Effector memory CD8-positive, alpha-beta T cell (primary cell): ENCODE measurements around the gene IFFO2.
A peak's percentile ranks its signal among the peaks of the same experiment; 100 is the strongest.

Experiments
- ATAC-seq: fragments of 150-1000 bp; cut with Tn5 transposase; replicated peaks from 2 replicates; pipeline ENCODE4 v1.10.0; 2021; ENCODE audit warnings: mild to moderate bottlenecking, moderate library complexity
- DNase-seq, 3 experiments: peaks; one replicate each; pipeline ENCODE4 v3.0.0; 2021
- H3K27ac Mint-ChIP-seq, 2 donors: one replicate each; pipeline ENCODE4 v1.8.0; 2022; ENCODE audit warnings: mild to moderate bottlenecking in 2 of 2, mixed read lengths in 2 of 2, moderate library complexity in 2 of 2
- H3K27me3 Mint-ChIP-seq, 2 donors: one replicate each; pipeline ENCODE4 v1.8.0; 2022; ENCODE audit warnings: mixed read lengths in 2 of 2
- H3K36me3 Mint-ChIP-seq: one replicate; pipeline ENCODE4 v1.8.0; 2022; ENCODE audit warnings: mild to moderate bottlenecking, moderate library complexity, mixed read lengths; ENCODE audit not compliant: insufficient read depth
- H3K4me1 Mint-ChIP-seq, 2 donors: one replicate each; pipeline ENCODE4 v1.8.0; 2022; ENCODE audit warnings: low read depth in 2 of 2, mixed read lengths in 2 of 2
- H3K4me3 Mint-ChIP-seq, 2 donors: one replicate each; pipeline ENCODE4 v1.8.0; 2022; ENCODE audit warnings: mild to moderate bottlenecking in 2 of 2, mixed read lengths in 2 of 2, moderate library complexity in 2 of 2
- H3K9me3 Mint-ChIP-seq, 2 donors: one replicate each; pipeline ENCODE4 v1.8.0; 2022; ENCODE audit warnings: mixed read lengths in 2 of 2

Gene IFFO2

DNA sequence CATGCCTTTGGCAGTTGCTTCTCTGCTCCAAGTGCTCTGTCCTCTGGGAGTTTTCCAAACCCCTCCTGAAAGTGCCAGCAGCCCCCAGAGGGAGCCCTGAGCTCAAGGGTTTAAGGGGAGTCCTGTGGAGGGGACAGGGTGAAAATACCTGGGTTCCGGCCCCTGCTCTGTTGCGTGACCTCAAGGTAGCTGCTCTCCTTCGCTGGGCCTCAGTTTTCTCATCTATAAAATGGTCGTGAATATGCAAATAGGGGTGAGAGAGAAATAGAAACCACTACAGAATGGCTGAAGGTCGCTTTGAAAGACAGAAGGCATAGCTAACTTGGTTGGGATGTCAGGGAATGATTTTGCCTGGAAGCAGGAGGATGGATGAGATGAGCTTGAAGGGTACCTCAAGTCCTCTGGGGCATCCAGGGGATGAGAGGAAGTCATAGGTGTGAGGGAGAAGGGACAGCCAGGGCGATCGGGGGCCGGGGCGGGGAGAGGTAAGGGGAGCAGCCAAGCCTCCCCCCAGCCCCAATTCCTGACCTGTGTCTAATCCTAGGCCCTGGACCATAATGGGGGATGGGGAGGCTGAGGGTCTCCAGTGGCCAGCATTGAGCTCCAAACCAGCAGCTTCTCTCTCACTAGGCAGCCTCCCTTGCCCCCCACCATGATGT lies 12.4 kb downstream of the IFFO2 start:
- Mint-ChIP-seq H3K36me3 (peaks cover 81% of the 10 kb centered on the region), H3K27me3 (no peaks in the 10 kb centered on the region), H3K4me3 (peak overlapping the region; percentile 34 to 63), H3K4me1 (peaks cover 68 to 79% of the 10 kb centered on the region in 2 donors), H3K9me3 (no peaks in the 10 kb centered on the region), H3K27ac (peak overlapping the region; percentile 83 to 87)
- DNase-seq (no peak), ATAC-seq (no peak)

GRCh38 chr1:18943162-18943561 lies 13.3 kb downstream of the IFFO2 start:
- H3K4me1 Mint-ChIP-seq, result peaks cover 63 to 74% of the 10 kb centered on the region in 2 donors
- DNase-seq, result no peak

GRCh38 chr1:18942340-18942739 lies 14.1 kb downstream of the IFFO2 start:
- Mint-ChIP-seq H3K4me3 (no peak overlapping the region), H3K27me3 (no peaks in the 10 kb centered on the region), H3K36me3 (peaks cover 79% of the 10 kb centered on the region), H3K4me1 (peaks cover 58 to 71% of the 10 kb centered on the region in 2 donors), H3K27ac (peak overlapping the region; percentile 71 to 82), H3K9me3 (no peaks in the 10 kb centered on the region)
- no peak for ATAC-seq
- DNase-seq, result no peak

More at GRCh38 chr1:18943162-18943561, 13.3 kb downstream of the IFFO2 start:
- Mint-ChIP-seq H3K4me3 (peak overlapping the region in 1 of 2 donors; percentile 63), H3K27ac (peak overlapping the region in 1 of 2 donors; percentile 83), H3K36me3 (peaks cover 79% of the 10 kb centered on the region), H3K27me3 (no peaks in the 10 kb centered on the region), H3K9me3 (no peaks in the 10 kb centered on the region)
- no peak for ATAC-seq

GRCh38 chr1:18941221-18942141 lies 15.0 kb downstream of the IFFO2 start:
- Mint-ChIP-seq H3K27me3 (no peaks in the 10 kb centered on the region), H3K36me3 (peaks cover 80% of the 10 kb centered on the region), H3K27ac (peak overlapping the region; percentile 38 to 82), H3K4me3 (peak overlapping the region in 1 of 2 donors; percentile 36), H3K9me3 (no peaks in the 10 kb centered on the region), H3K4me1 (peaks cover 58 to 72% of the 10 kb centered on the region in 2 donors)
- no peak for ATAC-seq
- DNase-seq, result no peak

DNA sequence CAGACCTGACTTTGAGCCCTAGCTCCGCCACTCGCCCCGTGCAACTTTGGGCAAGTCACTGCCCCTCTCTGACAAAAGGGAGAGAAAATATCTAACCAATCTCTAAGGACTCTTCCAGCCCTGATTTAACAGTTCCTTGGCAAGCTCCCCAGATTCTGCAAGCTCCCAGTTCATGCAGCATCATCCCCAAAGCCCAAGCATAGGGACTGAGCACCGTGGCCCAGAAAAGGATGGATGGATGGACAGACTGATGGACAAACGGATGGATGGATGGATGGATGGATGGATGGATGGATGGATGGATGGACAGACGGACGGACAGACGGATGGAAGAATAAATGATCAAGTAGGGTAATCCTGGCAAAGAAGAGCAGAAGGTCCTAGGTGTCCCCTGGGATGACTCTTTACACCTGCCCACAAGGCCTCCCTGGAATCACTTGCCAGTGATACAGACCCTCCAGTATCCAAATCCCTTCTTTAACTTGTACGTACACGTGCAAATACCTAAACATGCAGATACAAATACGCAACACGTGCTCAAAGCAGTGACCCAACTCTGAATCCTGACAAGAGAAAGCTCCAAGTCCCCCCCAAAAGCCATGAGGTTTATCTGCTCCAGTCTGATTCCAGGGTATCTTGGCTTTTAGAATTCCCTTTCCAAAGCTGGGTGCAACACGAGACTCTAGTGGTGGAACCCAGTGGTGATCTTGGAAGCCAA lies 16.0 kb downstream of the IFFO2 start:
- Mint-ChIP-seq H3K27ac (peak overlapping the region; percentile 38 to 82), H3K36me3 (peaks cover 78% of the 10 kb centered on the region)

GRCh38 chr1:18939398-18940302 lies 16.8 kb downstream of the IFFO2 start:
- Mint-ChIP-seq H3K27ac (peak overlapping the region; percentile 38 to 82), H3K36me3 (peaks cover 78% of the 10 kb centered on the region), H3K4me3 (peak overlapping the region in 1 of 2 donors; percentile 36), H3K9me3 (no peaks in the 10 kb centered on the region), H3K4me1 (peaks cover 60 to 71% of the 10 kb centered on the region in 2 donors), H3K27me3 (no peaks in the 10 kb centered on the region)
- no peak for ATAC-seq
- no peak for DNase-seq

More for the DNA sequence above, 16.0 kb downstream of the IFFO2 start:
- Mint-ChIP-seq H3K27me3 (no peaks in the 10 kb centered on the region), H3K4me3 (peak overlapping the region; percentile 31 to 36), H3K4me1 (peaks cover 60 to 71% of the 10 kb centered on the region in 2 donors), H3K9me3 (no peaks in the 10 kb centered on the region)
- DNase-seq, result no peak
- no peak for ATAC-seq

DNA sequence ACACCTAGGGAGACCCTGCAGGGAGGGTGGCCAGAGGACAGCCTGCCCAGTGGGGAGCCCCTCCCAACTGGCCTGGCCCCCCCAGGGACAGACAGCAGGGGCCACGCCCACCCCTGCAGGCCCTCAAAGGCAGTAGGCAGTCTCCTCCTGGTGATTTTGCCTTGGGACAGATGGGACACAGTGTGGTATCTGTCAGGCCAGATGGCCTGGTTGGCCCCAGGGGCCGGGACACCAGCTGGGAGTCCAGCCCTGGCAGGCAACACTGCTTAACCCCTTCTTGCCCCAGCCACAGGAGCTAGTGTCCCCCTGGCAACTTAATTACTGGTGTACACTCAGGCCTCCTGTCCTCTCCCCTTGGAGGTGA lies 17.8 kb downstream of the IFFO2 start:
- no peaks in the 10 kb centered on the region for H3K27me3 Mint-ChIP-seq
- ATAC-seq (no peak), DNase-seq (no peak)
- H3K9me3 Mint-ChIP-seq, result no peaks in the 10 kb centered on the region
- peaks cover 78% of the 10 kb centered on the region for H3K36me3 Mint-ChIP-seq
- peaks cover 59 to 68% of the 10 kb centered on the region in 2 donors for H3K4me1 Mint-ChIP-seq
- no peak overlapping the region for H3K4me3 Mint-ChIP-seq
- peak overlapping the region; percentile 46 to 82 for H3K27ac Mint-ChIP-seq

DNA sequence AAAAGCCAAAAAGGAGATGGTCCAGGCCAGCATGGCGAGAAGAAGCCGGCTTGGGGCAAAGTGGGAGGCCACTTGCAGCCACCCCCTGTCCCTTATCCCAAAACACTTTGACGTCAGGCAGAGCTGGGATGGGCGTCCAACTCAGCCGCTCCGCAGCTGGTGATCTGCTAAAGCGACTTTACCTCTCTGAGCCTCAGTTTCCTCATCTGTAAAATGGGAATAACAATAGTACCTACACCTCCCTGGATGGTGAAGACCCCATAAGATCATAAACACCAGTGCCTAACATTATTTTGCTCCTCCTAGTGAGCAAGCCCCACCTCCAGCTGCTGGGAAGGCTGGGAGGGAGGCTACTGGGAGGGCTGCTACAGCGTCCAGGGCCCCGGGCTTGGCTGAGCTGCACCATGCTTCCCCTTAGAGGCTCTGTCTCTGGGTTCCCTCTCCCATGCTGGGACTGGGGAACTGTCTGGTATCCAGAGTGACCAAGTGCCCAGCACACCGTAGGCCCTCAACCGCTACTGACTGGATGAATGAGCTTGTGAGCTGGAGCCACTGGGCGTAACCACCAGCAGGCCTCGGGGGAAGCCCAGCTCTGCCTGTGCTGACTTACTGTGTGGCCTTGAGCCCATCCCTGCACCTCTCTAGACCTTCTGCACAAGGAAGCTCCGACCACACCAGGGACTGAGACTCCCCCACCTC lies 18.3 kb downstream of the IFFO2 start:
- Mint-ChIP-seq H3K27ac (peak overlapping the region; percentile 46 to 82), H3K4me1 (peaks cover 55 to 65% of the 10 kb centered on the region in 2 donors)

GRCh38 chr1:18937539-18937938 lies 18.9 kb downstream of the IFFO2 start:
- Mint-ChIP-seq H3K4me3 (peak overlapping the region in 1 of 2 donors; percentile 28), H3K27me3 (no peaks in the 10 kb centered on the region), H3K4me1 (peaks cover 62 to 67% of the 10 kb centered on the region in 2 donors), H3K27ac (peak overlapping the region; percentile 50 to 82), H3K9me3 (no peaks in the 10 kb centered on the region), H3K36me3 (peaks cover 82% of the 10 kb centered on the region)
- ATAC-seq, result no peak
- DNase-seq, result no peak

More for the DNA sequence above, 18.3 kb downstream of the IFFO2 start:
- H3K36me3 Mint-ChIP-seq, result peaks cover 78% of the 10 kb centered on the region
- H3K27me3 Mint-ChIP-seq, result no peaks in the 10 kb centered on the region
- peak overlapping the region in 1 of 2 donors; percentile 25 for H3K4me3 Mint-ChIP-seq
- DNase-seq, result no peak
- no peaks in the 10 kb centered on the region for H3K9me3 Mint-ChIP-seq
- ATAC-seq, result no peak

DNA sequence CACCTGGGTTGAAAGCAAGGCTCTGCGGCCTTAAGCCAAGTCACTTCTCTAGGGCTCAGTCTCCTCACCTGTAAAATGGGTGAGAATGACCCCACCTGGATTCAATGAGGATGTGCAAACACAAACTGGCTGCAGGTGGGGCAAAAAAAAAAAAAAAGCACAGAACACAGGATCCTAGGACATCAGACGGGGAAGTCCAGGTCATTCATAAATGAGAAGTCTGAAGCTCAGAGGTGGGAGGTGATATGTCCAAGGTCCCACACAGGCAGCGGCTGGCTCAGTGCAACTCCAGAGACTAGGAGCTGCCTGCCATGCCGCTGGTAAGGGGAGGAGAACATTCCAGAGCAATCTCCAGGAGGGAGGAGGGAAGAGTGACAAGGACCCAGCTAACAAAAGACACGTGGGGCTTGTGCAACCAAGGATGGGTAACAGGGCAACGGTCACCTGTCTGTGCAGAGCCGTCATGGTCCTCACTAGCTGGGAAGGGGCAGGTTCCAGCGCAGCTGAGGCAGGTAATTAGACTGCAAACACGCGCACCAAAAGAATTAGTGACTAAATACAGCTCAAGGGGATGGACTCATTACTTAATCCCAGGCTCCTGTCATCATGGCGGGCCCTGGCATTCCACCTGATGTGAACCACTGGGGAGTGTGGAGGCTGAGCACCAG lies 19.5 kb downstream of the IFFO2 start:
- H3K4me3 Mint-ChIP-seq, result peak overlapping the region; percentile 28 to 39
- peaks cover 68 to 69% of the 10 kb centered on the region in 2 donors for H3K4me1 Mint-ChIP-seq
- peak overlapping the region; percentile 50 to 82 for H3K27ac Mint-ChIP-seq
- H3K27me3 Mint-ChIP-seq, result no peaks in the 10 kb centered on the region
- DNase-seq, result no peak
- H3K36me3 Mint-ChIP-seq, result peaks cover 84% of the 10 kb centered on the region
- H3K9me3 Mint-ChIP-seq, result no peaks in the 10 kb centered on the region
- ATAC-seq, result no peak

- ATAC-seq, result no peak
- Mint-ChIP-seq H3K4me3 (peak overlapping the region; percentile 28 to 39), H3K9me3 (no peaks in the 10 kb centered on the region), H3K27ac (peak overlapping the region; percentile 50 to 82), H3K36me3 (peaks cover 84% of the 10 kb centered on the region), H3K27me3 (no peaks in the 10 kb centered on the region), H3K4me1 (peaks cover 69 to 73% of the 10 kb centered on the region in 2 donors)
- DNase-seq, result no peak
Observed at GRCh38 chr1:18936471-18936813, 20.0 kb downstream of the IFFO2 start.
